H9 (cell line): Measurements from ENCODE around the gene ECHDC3. TPM values are rescaled to one million over a fixed set of nuclear protein-coding genes. Genes with fewer than 3 reads are reported as not detected.
A peak's percentile ranks its signal among the peaks of the same experiment; 100 is the strongest.

Source experiments
- DNase-seq: peaks from one replicate; pipeline ENCODE4 v3.0.0-alpha.2; 2017
- H2AFZ ChIP-seq: one replicate; pipeline ENCODE4 v1.6.1; 2013; ENCODE audit warnings: mild to moderate bottlenecking, low read length, control low read depth, moderate library complexity
- H2AK5ac ChIP-seq: 2 replicates; pipeline ENCODE4 v1.6.1; 2013; ENCODE audit warnings: low read length, control low read depth, mixed read lengths; ENCODE audit not compliant: insufficient read length
- H2BK120ac ChIP-seq: one replicate; pipeline ENCODE4 v1.6.1; 2013; ENCODE audit warnings: low read depth, mild to moderate bottlenecking, low read length, control low read depth, inconsistent platforms; ENCODE audit not compliant: poor library complexity, severe bottlenecking
- H2BK12ac ChIP-seq: 2 replicates; pipeline ENCODE4 v1.6.1; 2013; ENCODE audit warnings: low read length, control low read depth, mixed read lengths, low read depth; ENCODE audit not compliant: insufficient read length
- H2BK15ac ChIP-seq: 2 replicates; pipeline ENCODE4 v1.6.1; 2013; ENCODE audit warnings: low read depth, low read length, control low read depth
- H2BK20ac ChIP-seq: one replicate; pipeline ENCODE4 v1.6.1; 2013; ENCODE audit warnings: low read depth, mild to moderate bottlenecking, low read length, control low read depth, inconsistent platforms; ENCODE audit not compliant: poor library complexity, severe bottlenecking
- H2BK5ac ChIP-seq: 2 replicates; pipeline ENCODE4 v1.6.1; 2013; ENCODE audit warnings: low read length, control low read depth, mixed read lengths; ENCODE audit not compliant: insufficient read length
- H3K14ac ChIP-seq: 2 replicates; pipeline ENCODE4 v1.6.1; 2013; ENCODE audit warnings: low read length, control low read depth; ENCODE audit not compliant: insufficient read depth
- H3K18ac ChIP-seq: 2 replicates; pipeline ENCODE4 v1.6.1; 2013; ENCODE audit warnings: low read depth, mild to moderate bottlenecking, mixed read lengths, low read length, control low read depth; ENCODE audit not compliant: insufficient read length
- H3K23ac ChIP-seq: 2 replicates; pipeline ENCODE4 v1.6.1; 2013; ENCODE audit warnings: low read length, control low read depth, mixed read lengths, low read depth; ENCODE audit not compliant: insufficient read length
- H3K23me2 ChIP-seq: 2 replicates; pipeline ENCODE4 v1.6.1; 2013; ENCODE audit warnings: low read depth, mild to moderate bottlenecking, mixed read lengths, low read length, control low read depth; ENCODE audit not compliant: insufficient read length, poor library complexity, severe bottlenecking
- H3K27ac ChIP-seq: 2 replicates; pipeline ENCODE4 v1.5.1; 2013; ENCODE audit warnings: low read length, control low read depth, mixed read lengths, low read depth; ENCODE audit not compliant: insufficient read length
- H3K27me3 ChIP-seq: 2 replicates; pipeline ENCODE4 v1.6.1; 2013; ENCODE audit warnings: low read length, control low read depth, inconsistent platforms; ENCODE audit not compliant: insufficient read depth
- H3K4ac ChIP-seq: 2 replicates; pipeline ENCODE4 v1.6.1; 2013; ENCODE audit warnings: low read depth, mild to moderate bottlenecking, control low read depth, inconsistent platforms, low read length, moderate library complexity
- H3K4me1 ChIP-seq: 2 replicates; pipeline ENCODE4 v1.6.1; 2013; ENCODE audit warnings: low read length, control low read depth, inconsistent platforms; ENCODE audit not compliant: insufficient read depth
- H3K4me2 ChIP-seq: 2 replicates; pipeline ENCODE4 v1.6.1; 2013; ENCODE audit warnings: low read length, control low read depth, mixed read lengths; ENCODE audit not compliant: insufficient read length, insufficient read depth
- H3K56ac ChIP-seq: 2 replicates; pipeline ENCODE4 v1.6.1; 2013; ENCODE audit warnings: low read depth, mild to moderate bottlenecking, mixed read lengths, low read length, control low read depth; ENCODE audit not compliant: insufficient read length
- H3K79me1 ChIP-seq: 2 replicates; pipeline ENCODE4 v1.6.1; 2013; ENCODE audit warnings: low read depth, mild to moderate bottlenecking, moderate library complexity, low read length, control low read depth, inconsistent platforms; ENCODE audit not compliant: insufficient read depth, poor library complexity, severe bottlenecking
- H3K79me2 ChIP-seq: 2 replicates; pipeline ENCODE4 v1.6.1; 2013; ENCODE audit warnings: low read length, control low read depth, inconsistent platforms; ENCODE audit not compliant: insufficient read depth
- H3K9ac ChIP-seq: 2 replicates; pipeline ENCODE4 v1.6.1; 2013; ENCODE audit warnings: low read length, control low read depth, mixed read lengths; ENCODE audit not compliant: insufficient read length; ENCODE audit errors: extremely low read depth
- H3K9me3 ChIP-seq: one replicate; pipeline ENCODE4 v1.6.1; 2013; ENCODE audit warnings: low read depth, low read length, inconsistent platforms; ENCODE audit not compliant: control insufficient read depth
- H3T11ph ChIP-seq: one replicate; pipeline ENCODE4 v1.6.1; 2013; ENCODE audit warnings: mild to moderate bottlenecking, low read length, control low read depth, inconsistent platforms
- H4K20me1 ChIP-seq: one replicate; pipeline ENCODE4 v1.6.1; 2013; ENCODE audit not compliant: control insufficient read depth, insufficient read length, insufficient read depth
- H4K5ac ChIP-seq: 2 replicates; pipeline ENCODE4 v1.6.1; 2013; ENCODE audit warnings: low read depth, mild to moderate bottlenecking, mixed read lengths, low read length, control low read depth; ENCODE audit not compliant: insufficient read length
- H4K8ac ChIP-seq: replicated peaks from 2 replicates; pipeline ENCODE4 v1.6.1; 2013; ENCODE audit warnings: low read length, control low read depth, mixed read lengths, low read depth; ENCODE audit not compliant: insufficient read length
- H4K91ac ChIP-seq: 2 replicates; pipeline ENCODE4 v1.6.1; 2013; ENCODE audit warnings: low read depth, mild to moderate bottlenecking, moderate library complexity, mixed read lengths, low read length, control low read depth; ENCODE audit not compliant: insufficient read length
- H3K27ac Mint-ChIP-seq, 3 experiments: 2 replicates in 2 of 3; 3 replicates in 1 of 3; pipeline ENCODE4 v1.8.0; 2020 to 2021; ENCODE audit warnings: mixed read lengths in 3 of 3, mild to moderate bottlenecking in 1 of 3, moderate library complexity in 1 of 3
- H3K27me3 Mint-ChIP-seq: 2 replicates; pipeline ENCODE4 v1.8.0; 2021; ENCODE audit warnings: low read depth, mild to moderate bottlenecking, moderate library complexity, mixed read lengths
- H3K36me3 Mint-ChIP-seq, 3 experiments: 2 replicates in 2 of 3; 3 replicates in 1 of 3; pipeline ENCODE4 v1.8.0; 2020 to 2021; ENCODE audit warnings: low read depth in 3 of 3, mixed read lengths in 3 of 3; ENCODE audit not compliant: insufficient read depth in 1 of 3
- H3K4me1 Mint-ChIP-seq, 2 experiments: 2 replicates each; pipeline ENCODE4 v1.8.0; 2020; ENCODE audit warnings: mixed read lengths in 2 of 2
- H3K4me3 Mint-ChIP-seq, 2 experiments: 2 replicates in 1 of 2; 3 replicates in 1 of 2; pipeline ENCODE4 v1.8.0; 2020 to 2021; ENCODE audit warnings: mild to moderate bottlenecking in 2 of 2, mixed read lengths in 2 of 2, moderate library complexity in 1 of 2
- H3K9me3 Mint-ChIP-seq, 2 experiments: 2 replicates in 1 of 2; 3 replicates in 1 of 2; pipeline ENCODE4 v1.8.0; 2020; ENCODE audit warnings: mild to moderate bottlenecking in 2 of 2, mixed read lengths in 2 of 2, moderate library complexity in 1 of 2
- CTCF ChIP-seq: fragments of 200-600 bp; sonication (generic); conservative IDR thresholded peaks from 3 replicates; pipeline ENCODE4 v1.8.0; 2021; ENCODE audit warnings: antibody characterized with exemption, mild to moderate bottlenecking
- WGBS: extraction: QIAGEN DNeasy Blood & Tissue Kit; methylation state at CpG from one replicate; pipeline ENCODE4 v1.1.7; 2013; ENCODE audit warnings: missing lambda C conversion rate, low lambda C conversion rate, mixed read lengths; ENCODE audit not compliant: insufficient read length; ENCODE audit errors: extremely low coverage; 5-methylcytosine and 5-hydroxymethylcytosine counted together
- long read RNA-seq: library from polyadenylated mRNA; unstranded; transcript quantifications from one replicate; pipeline ENCODE4 v2.0.0, GENCODE V29; 2020
- total RNA-seq: library from RNA; stranded (reverse); gene quantifications from 2 replicates; pipeline ENCODE4 v1.2.1, GENCODE V29; 2021

The ECHDC3 gene
- 8.0 and 9.3 TPM in 2 replicates for total RNA-seq
- long read RNA-seq, partial matches to known transcripts = 0 of 7 reads
- long read RNA-seq, other reads (novel, unspliced or antisense) = 3 of 7 reads

- peaks cover 0 to 34% (median 4%) of the 10 kb centered on the region in 3 experiments; a peak in 6 of 7 replicates for H3K36me3 Mint-ChIP-seq
- no peaks in the 10 kb centered on the region for H3K79me1 ChIP-seq
- no peak within 1 kb of the TSS for H4K8ac ChIP-seq
- H3T11ph ChIP-seq = no peak within 1 kb of the TSS
- no peak within 1 kb of the TSS for H2BK15ac ChIP-seq
- peak within 1 kb of the TSS; percentile 49 to 71 for H3K4me3 Mint-ChIP-seq
- no peak within 1 kb of the TSS for H2BK5ac ChIP-seq
- H3K27me3 ChIP-seq = no peaks in the 10 kb centered on the region
- H2AK5ac ChIP-seq = no peak within 1 kb of the TSS
- H2BK20ac ChIP-seq = no peak within 1 kb of the TSS
- no peaks in the 10 kb centered on the region for H3K79me2 ChIP-seq
- H3K4me2 ChIP-seq = no peak within 1 kb of the TSS
- H3K9me3 ChIP-seq = no peaks in the 10 kb centered on the region
- no peak within 1 kb of the TSS for H4K91ac ChIP-seq
- peaks cover 5% of the 10 kb centered on the region for H3K23me2 ChIP-seq
- no CpG with 5 or more reads among the region's 93 CpGs for WGBS
- no peak within 1 kb of the TSS for H2AFZ ChIP-seq
- no peak within 1 kb of the TSS for H2BK12ac ChIP-seq
- H4K20me1 ChIP-seq = no peaks in the 10 kb centered on the region
- no peak within 1 kb of the TSS for H3K4ac ChIP-seq
- peak within 1 kb of the TSS; percentile 81; the same call in 1 of the 2 replicates for H3K14ac ChIP-seq
- peak within 1 kb of the TSS; percentile 82 for H3K18ac ChIP-seq
- no peak for TF ChIP-seq CTCF
- H3K27me3 Mint-ChIP-seq = peaks cover 23% of the 10 kb centered on the region
- no peak within 1 kb of the TSS for H2BK120ac ChIP-seq
- no peak within 1 kb of the TSS for H3K27ac ChIP-seq
- peaks cover 18 to 24% of the 10 kb centered on the region in 2 experiments for H3K9me3 Mint-ChIP-seq
- H3K9ac ChIP-seq = no peak within 1 kb of the TSS
- H4K5ac ChIP-seq = no peak within 1 kb of the TSS
- no peaks in the 10 kb centered on the region; the same call in 1 of the 2 replicates for H3K4me1 ChIP-seq
- DNase-seq = peak; percentile 68
- no peak within 1 kb of the TSS for H3K56ac ChIP-seq
- H3K23ac ChIP-seq = no peak within 1 kb of the TSS
- peaks cover 11 to 13% of the 10 kb centered on the region in 2 experiments for H3K4me1 Mint-ChIP-seq
- H3K27ac Mint-ChIP-seq = no peak within 1 kb of the TSS
Observed at GRCh38 chr10:11742009-11742778, at the start of gene ECHDC3. ECHDC3 (plus strand) TSS chr10:11742382; CDS start chr10:11742577, 195 bp downstream.
